ENCODE results near the gene BMPER. TPM values are rescaled to one million over a fixed set of nuclear protein-coding genes. Genes with fewer than 3 reads are reported as not detected.

The BMPER gene
- total RNA-seq, 1 donor from 2014 or later: 7.4 TPM

DNA sequence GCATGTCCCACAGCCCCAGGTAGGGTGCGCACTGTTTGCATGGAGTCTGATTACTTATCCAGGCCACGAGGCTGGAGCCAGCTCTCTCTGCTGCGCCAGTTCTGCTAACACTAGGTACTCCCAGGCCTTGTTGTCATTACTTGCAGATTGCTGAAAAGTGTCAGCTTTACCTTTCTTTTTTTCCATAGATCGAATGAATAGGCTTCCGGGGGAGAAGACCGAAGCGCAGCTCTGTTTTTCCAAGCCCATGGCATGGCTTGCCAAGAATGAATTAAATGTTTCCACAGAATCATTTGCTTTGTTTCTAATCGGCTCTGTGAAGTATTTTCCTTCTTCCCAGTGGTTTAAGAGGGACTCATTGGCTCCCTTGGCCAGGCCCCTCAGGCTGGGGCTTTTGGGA, 285.8 kb downstream of the BMPER start:
- no peaks in the 10 kb centered on the region for H3K4me1 ChIP-seq
- intact Hi-C loops (cut with DNase I): no loop called here
- no peaks in the 10 kb centered on the region for H3K9me3 ChIP-seq
- no peak overlapping the region for H3K4me3 ChIP-seq
- H3K27ac ChIP-seq: no peak overlapping the region
- no peaks in the 10 kb centered on the region for H3K36me3 ChIP-seq
- no peaks in the 10 kb centered on the region for H3K27me3 ChIP-seq (ENCODE audit: low read depth)
- DNase-seq (no peak), ATAC-seq (no peak)
- TF ChIP-seq, protein P1, sequence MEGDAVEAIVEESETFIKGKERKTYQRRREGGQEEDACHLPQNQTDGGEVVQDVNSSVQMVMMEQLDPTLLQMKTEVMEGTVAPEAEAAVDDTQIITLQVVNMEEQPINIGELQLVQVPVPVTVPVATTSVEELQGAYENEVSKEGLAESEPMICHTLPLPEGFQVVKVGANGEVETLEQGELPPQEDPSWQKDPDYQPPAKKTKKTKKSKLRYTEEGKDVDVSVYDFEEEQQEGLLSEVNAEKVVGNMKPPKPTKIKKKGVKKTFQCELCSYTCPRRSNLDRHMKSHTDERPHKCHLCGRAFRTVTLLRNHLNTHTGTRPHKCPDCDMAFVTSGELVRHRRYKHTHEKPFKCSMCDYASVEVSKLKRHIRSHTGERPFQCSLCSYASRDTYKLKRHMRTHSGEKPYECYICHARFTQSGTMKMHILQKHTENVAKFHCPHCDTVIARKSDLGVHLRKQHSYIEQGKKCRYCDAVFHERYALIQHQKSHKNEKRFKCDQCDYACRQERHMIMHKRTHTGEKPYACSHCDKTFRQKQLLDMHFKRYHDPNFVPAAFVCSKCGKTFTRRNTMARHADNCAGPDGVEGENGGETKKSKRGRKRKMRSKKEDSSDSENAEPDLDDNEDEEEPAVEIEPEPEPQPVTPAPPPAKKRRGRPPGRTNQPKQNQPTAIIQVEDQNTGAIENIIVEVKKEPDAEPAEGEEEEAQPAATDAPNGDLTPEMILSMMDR (IDR thresholded peaks at IDR 0.05): no peak

DNA sequence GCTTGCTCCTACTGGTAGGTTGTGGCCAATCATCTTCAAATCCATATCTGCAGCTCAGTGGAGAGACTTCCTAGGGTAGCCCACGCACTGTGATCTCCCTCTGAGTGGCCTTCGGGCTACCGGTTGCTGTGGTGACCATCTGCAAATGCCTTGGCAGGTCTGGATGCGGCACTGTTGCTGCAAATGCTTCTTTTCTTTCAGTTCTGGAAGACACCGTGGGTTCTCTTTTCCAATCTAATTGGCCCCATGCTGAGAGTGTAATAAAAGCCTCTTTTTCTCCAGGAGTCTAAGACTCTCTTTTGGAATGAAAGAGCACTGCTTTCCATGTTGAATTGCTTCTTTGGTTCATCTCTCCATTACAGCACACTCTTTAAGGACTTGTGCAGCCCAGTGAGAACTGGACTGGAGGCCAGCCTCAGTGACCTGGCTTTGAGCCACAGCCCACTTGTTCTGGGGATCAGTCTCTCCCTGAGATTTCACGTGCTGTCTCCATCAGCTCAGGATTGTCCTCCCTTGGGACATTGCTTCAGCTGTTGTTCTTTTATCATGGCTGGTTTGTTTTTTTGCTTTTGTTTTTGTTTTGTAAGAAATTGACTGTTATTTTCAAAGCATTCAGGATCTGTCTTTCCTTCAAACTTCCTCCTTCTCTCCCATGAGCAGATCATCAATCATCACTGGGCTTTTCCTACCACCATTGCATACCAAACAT, 286.6 kb downstream of the BMPER start:
- DNase-seq (no peak), ATAC-seq (no peak)
- Histone ChIP-seq H3K9me3 (no peaks in the 10 kb centered on the region), H3K4me3 (no peak overlapping the region), H3K4me1 (no peaks in the 10 kb centered on the region), H3K27me3 (ENCODE audit: low read depth) (no peaks in the 10 kb centered on the region), H3K27ac (no peak overlapping the region), H3K36me3 (no peaks in the 10 kb centered on the region)
- TF ChIP-seq, protein P1 (IDR thresholded peaks at IDR 0.05): no peak
- intact Hi-C loops (cut with DNase I): no loop called here

DNA sequence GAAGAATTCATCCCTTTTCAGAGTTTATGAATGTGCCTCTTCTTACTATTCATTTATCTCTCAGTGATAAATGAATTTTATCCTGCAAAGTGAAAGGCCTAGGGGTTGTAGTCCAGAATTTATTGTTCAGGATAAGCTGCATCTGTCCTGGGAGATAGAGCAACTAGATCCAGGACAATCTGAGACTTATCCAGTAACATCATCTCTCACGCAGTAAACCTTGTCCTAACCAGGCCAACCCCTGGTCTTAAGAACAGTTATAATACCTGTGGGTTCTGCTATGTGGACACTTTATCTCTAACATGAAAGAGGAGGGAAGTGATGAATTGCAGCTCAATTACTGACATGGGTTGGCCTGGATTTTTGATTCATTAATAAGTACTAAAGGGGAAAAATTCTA, 287.6 kb downstream of the BMPER start:
- Histone ChIP-seq H3K27me3 (ENCODE audit: low read depth) (no peaks in the 10 kb centered on the region), H3K9me3 (no peaks in the 10 kb centered on the region), H3K36me3 (no peaks in the 10 kb centered on the region), H3K27ac (no peak overlapping the region), H3K4me3 (no peak overlapping the region), H3K4me1 (no peaks in the 10 kb centered on the region)
- ATAC-seq (no peak), DNase-seq (no peak)
- intact Hi-C loops (cut with DNase I): no loop called here
- TF ChIP-seq, protein P1 (IDR thresholded peaks at IDR 0.05): no peak

DNA sequence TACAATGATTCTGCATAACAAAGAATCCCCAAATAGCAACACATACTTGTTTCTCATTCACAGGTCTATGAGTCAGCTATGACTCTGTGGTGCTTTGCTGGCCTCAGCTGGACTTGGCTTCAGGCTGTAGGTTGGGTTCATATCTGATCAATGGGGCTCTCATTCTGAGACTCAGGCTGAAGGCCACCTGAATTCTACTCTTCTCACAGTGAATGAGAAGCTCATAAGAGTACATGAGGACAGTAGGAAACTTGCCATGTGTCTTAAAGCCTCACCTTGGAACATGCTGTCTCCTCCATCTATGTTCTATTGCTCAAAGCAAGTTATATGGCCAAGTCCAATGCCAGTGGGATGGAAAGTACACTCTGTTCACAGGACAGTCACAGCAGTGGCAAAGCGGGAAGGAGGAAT, 292.9 kb downstream of the BMPER start:
- no peaks in the 10 kb centered on the region for H3K9me3 ChIP-seq
- no peaks in the 10 kb centered on the region for H3K27me3 ChIP-seq (ENCODE audit: low read depth)
- no peaks in the 10 kb centered on the region for H3K36me3 ChIP-seq
- no peak overlapping the region for H3K27ac ChIP-seq
- TF ChIP-seq, protein P1 (IDR thresholded peaks at IDR 0.05): no peak
- H3K4me1 ChIP-seq: no peaks in the 10 kb centered on the region
- ATAC-seq: no peak
- no peak overlapping the region for H3K4me3 ChIP-seq
- intact Hi-C loops (cut with DNase I): no loop called here
- no peak for DNase-seq

Measured in lower lobe of right lung (tissue), 2 donors.